ENCODE results near the gene CLMN.

DNA sequence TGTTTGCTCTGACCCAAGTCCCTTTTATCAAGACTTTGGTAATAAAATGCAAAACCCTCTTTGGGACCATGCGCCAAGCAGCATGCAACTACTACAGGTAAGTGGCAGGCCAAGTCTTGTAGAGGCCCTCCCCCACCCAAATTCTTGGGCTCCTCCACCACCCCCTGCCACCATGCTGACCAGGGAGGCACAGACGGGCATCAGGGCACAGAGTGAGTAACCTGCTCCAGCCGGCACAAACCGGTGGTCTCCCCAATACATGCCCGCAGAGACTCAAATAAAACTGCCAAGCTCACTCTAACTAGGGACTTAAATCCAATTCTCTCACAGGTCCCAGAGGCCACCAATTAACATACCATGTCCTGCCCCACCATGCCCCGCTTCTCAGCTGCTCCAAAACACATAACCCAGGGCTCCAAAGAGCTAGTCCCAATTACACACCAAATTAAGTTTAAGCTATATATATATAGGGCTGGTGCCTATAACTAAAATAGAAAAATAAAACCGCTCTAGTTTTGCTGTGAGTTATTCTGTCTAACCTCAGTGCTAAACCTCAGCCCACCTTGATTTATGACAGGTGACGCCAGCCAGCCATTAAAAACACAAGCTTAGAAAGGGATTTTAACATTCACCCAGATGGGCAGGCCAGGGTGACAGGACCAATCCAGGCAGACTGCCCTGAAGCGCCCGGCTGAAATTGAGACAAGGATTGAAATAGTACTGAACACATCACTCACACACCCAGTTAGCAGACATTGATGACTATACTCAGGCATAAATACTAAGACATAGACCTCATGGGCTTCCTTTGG, 81.0 kb downstream of the CLMN start:
- no peak for TF ChIP-seq POLR2A (IDR thresholded peaks at IDR 0.05)
- TF ChIP-seq, protein P1, sequence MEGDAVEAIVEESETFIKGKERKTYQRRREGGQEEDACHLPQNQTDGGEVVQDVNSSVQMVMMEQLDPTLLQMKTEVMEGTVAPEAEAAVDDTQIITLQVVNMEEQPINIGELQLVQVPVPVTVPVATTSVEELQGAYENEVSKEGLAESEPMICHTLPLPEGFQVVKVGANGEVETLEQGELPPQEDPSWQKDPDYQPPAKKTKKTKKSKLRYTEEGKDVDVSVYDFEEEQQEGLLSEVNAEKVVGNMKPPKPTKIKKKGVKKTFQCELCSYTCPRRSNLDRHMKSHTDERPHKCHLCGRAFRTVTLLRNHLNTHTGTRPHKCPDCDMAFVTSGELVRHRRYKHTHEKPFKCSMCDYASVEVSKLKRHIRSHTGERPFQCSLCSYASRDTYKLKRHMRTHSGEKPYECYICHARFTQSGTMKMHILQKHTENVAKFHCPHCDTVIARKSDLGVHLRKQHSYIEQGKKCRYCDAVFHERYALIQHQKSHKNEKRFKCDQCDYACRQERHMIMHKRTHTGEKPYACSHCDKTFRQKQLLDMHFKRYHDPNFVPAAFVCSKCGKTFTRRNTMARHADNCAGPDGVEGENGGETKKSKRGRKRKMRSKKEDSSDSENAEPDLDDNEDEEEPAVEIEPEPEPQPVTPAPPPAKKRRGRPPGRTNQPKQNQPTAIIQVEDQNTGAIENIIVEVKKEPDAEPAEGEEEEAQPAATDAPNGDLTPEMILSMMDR (IDR thresholded peaks at IDR 0.05): no peak

Data from prostate gland (tissue), 2 donors.